GM12878 (cell line): Measurements from ENCODE around the gene MUC13. TPM values are rescaled to one million over a fixed set of nuclear protein-coding genes. Genes with fewer than 3 reads are reported as not detected.

Source experiments
- ATAC-seq: fragments of 200-7000 bp; cut with Tn5 transposase; 3 replicates; pipeline ENCODE4 v1.9.1; 2020; ENCODE audit warnings: mild to moderate bottlenecking, moderate library complexity
- BruUV-seq: library from RNA; stranded (reverse); fragments of 400-500 nt; replicated peaks from 2 replicates; lab custom pipeline; 2021; lab: Mats Ljungman, UMichigan
- CTCF ChIA-PET: fragments of 300-600 bp; sonication (Branson Sonifier 250); formaldehyde crosslinking; extraction: SDS; loops from one replicate; lab custom pipeline; 2021; ENCODE audit warnings: inconsistent platforms; lab: Yijun Ruan, JAX
- POLR2A ChIA-PET: fragments of 350-600 bp; formaldehyde crosslinking; extraction: SDS; loops from one replicate; lab custom pipeline; 2021; ENCODE audit warnings: inconsistent platforms; lab: Charles Lee
- RAD21 ChIA-PET: fragments of 300-600 bp; sonication (Branson Sonifier 250); formaldehyde crosslinking; loops from one replicate; lab custom pipeline; 2023; ENCODE audit warnings: antibody characterized with exemption; ENCODE audit not compliant: unreplicated experiment; lab: Charles Lee
- SMC1A ChIA-PET: fragments of 300-600 bp; sonication (Branson Sonifier 250); formaldehyde crosslinking; loops from one replicate; lab custom pipeline; 2023; ENCODE audit not compliant: unreplicated experiment, uncharacterized antibody; lab: Charles Lee
- DNase-seq: peaks from one replicate; pipeline ENCODE4 v3.0.0-alpha.2; 2011; ENCODE audit warnings: low read depth, low spot score
- FAIRE-seq: peaks from 3 replicates; lab custom pipeline; 2011; peaks lifted over from hg19 to GRCh38; lab: Jason Lieb, UNC
- H2AFZ ChIP-seq: 2 replicates; pipeline ENCODE4 v1.6.0; 2011; ENCODE audit warnings: low read depth, low read length, control low read depth; ENCODE audit not compliant: control insufficient read depth
- H3K27ac ChIP-seq: 2 replicates; pipeline ENCODE4 v1.5.1; 2011; ENCODE audit warnings: control low read depth; ENCODE audit not compliant: control insufficient read depth, insufficient read depth
- H3K27me3 ChIP-seq, 2 experiments: replicated peaks in 1 of 2; 2 replicates each; pipeline versions ENCODE4 v1.6.0 to v1.6.1; 2011; ENCODE audit warnings: low read length in 1 of 2; ENCODE audit not compliant: control insufficient read depth in 2 of 2, insufficient read depth in 2 of 2
- H3K36me3 ChIP-seq, 2 experiments: 2 replicates each; pipeline ENCODE4 v1.5.1; 2011; ENCODE audit warnings: low read length in 1 of 2; ENCODE audit not compliant: control insufficient read depth in 2 of 2, insufficient read depth in 2 of 2
- H3K4me1 ChIP-seq: 2 replicates; pipeline ENCODE4 v1.6.1; 2011; ENCODE audit warnings: mild to moderate bottlenecking, low read length, moderate library complexity, mixed read lengths; ENCODE audit not compliant: control insufficient read depth, insufficient read depth
- H3K4me2 ChIP-seq: 2 replicates; pipeline ENCODE4 v1.6.0; 2011; ENCODE audit warnings: control low read depth; ENCODE audit not compliant: control insufficient read depth, insufficient read depth
- H3K4me3 ChIP-seq: fragments of 200-600 bp; sonication (generic); 2 replicates; pipeline ENCODE4 v1.5.1; 2016
- H3K79me2 ChIP-seq: 2 replicates; pipeline ENCODE4 v1.6.0; 2011; ENCODE audit warnings: low read length; ENCODE audit not compliant: control insufficient read depth, insufficient read depth
- H3K9ac ChIP-seq: 2 replicates; pipeline ENCODE4 v1.8.0; 2011; ENCODE audit warnings: low read length, control low read depth, mixed read lengths; ENCODE audit not compliant: control insufficient read depth, insufficient read depth
- H3K9me3 ChIP-seq: replicated peaks from 3 replicates; pipeline ENCODE4 v1.5.1; 2011; ENCODE audit warnings: mild to moderate bottlenecking, low read length; ENCODE audit not compliant: control insufficient read depth, insufficient read depth
- H4K20me1 ChIP-seq: 2 replicates; pipeline ENCODE4 v1.6.0; 2011; ENCODE audit not compliant: control insufficient read depth, insufficient read depth
- ATF7 ChIP-seq: fragments of 450-650 bp; IDR thresholded peaks from 2 replicates; pipeline ENCODE4 v1.6.1; 2016; ENCODE audit warnings: low read depth, mild to moderate bottlenecking
- BACH1 ChIP-seq: fragments of 450-650 bp; IDR thresholded peaks from 2 replicates; pipeline ENCODE4 v1.6.1; 2017; ENCODE audit warnings: mild to moderate bottlenecking, borderline replicate concordance
- EZH2 ChIP-seq: IDR thresholded peaks from 2 replicates; pipeline ENCODE4 v1.6.1; 2012; ENCODE audit warnings: low read depth, mild to moderate bottlenecking, control low read depth, inconsistent platforms, low read length, borderline replicate concordance; ENCODE audit not compliant: control insufficient read depth
- KDM1A ChIP-seq: fragments of 200-600 bp; sonication (generic); IDR thresholded peaks from 2 replicates; pipeline ENCODE4 v1.6.1; 2016; ENCODE audit warnings: borderline replicate concordance
- MEF2A ChIP-seq: IDR thresholded peaks from 2 replicates; pipeline ENCODE4 v1.6.1; 2011; ENCODE audit warnings: low read depth, mild to moderate bottlenecking, low read length, moderate library complexity; ENCODE audit not compliant: insufficient read depth
- SPI1 ChIP-seq: IDR thresholded peaks from 2 replicates; pipeline ENCODE4 v1.6.1; 2011; ENCODE audit warnings: low read depth, mild to moderate bottlenecking, low read length, moderate library complexity, borderline replicate concordance; ENCODE audit not compliant: insufficient read depth
- SREBF2 ChIP-seq: IDR thresholded peaks from 2 replicates; pipeline ENCODE4 v1.6.1; 2012; ENCODE audit warnings: mild to moderate bottlenecking, low read length
- TBL1XR1 ChIP-seq: IDR thresholded peaks from 2 replicates; pipeline ENCODE4 v1.6.1; 2012; ENCODE audit warnings: low read depth, low read length, improper control_type of control experiment
- ZSCAN29 ChIP-seq: fragments of 450-650 bp; IDR thresholded peaks from 2 replicates; pipeline ENCODE4 v1.6.1; 2017; ENCODE audit warnings: mild to moderate bottlenecking, moderate library complexity
- WGBS: methylation state at CpG from one replicate; pipeline ENCODE4 v1.1.6; 2016; ENCODE audit warnings: low lambda C conversion rate; ENCODE audit not compliant: insufficient replicate concordance, insufficient coverage; ENCODE audit errors: missing lambda C conversion rate; 5-methylcytosine and 5-hydroxymethylcytosine counted together
- in situ Hi-C: fragments of 300-500 bp; cut with MboI; formaldehyde crosslinking; loops from 9 replicates; pipeline ENCODE4 v1.14.3; 2018; ENCODE audit warnings: mixed read lengths
- intact Hi-C: fragments of 100-400 bp; cut with micrococcal nuclease; formaldehyde crosslinking; loops from one replicate; pipeline ENCODE4 v1.14.2; 2022; ENCODE audit not compliant: unreplicated experiment
- polyA plus RNA-seq, 11 experiments: library from polyadenylated mRNA; depleted of rRNA in 4 of 11; unstranded in 6 of 11; stranded (reverse) in 5 of 11; fragments of >200 nt; fragmentation: Nextera tagmentation in 4 of 11; fragmentation: Illumina TruSeq in 1 of 11; extraction: Ambion mirVana in 4 of 11; extraction: Trizol in 1 of 11; gene quantifications; 1 replicate in 1 of 11; 2 replicates in 10 of 11; pipeline versions ENCODE4 v1.2.1 to v1.2.3, GENCODE V29; 2011 to 2016; ENCODE audit warnings: inconsistent platforms in 2 of 11, missing spikeins in 2 of 11, low read depth in 1 of 11
- total RNA-seq, 4 experiments: library from RNA; depleted of rRNA in 3 of 4; stranded (reverse); fragments of >200 nt in 3 of 4; fragmentation: Illumina TruSeq in 1 of 4; extraction: Trizol in 1 of 4; gene quantifications; 2 replicates each; pipeline versions ENCODE4 v1.2.1 to v1.2.3, GENCODE V29; 2013 to 2021
- TF ChIP-seq, protein P1 (sequence below): fragments of 450-650 bp; IDR thresholded peaks from 2 replicates; pipeline ENCODE4 v1.6.1; 2017; ENCODE audit warnings: borderline replicate concordance
- TF ChIP-seq, protein P2 (sequence below): IDR thresholded peaks from 2 replicates; pipeline ENCODE4 v1.6.1; 2011; ENCODE audit warnings: mild to moderate bottlenecking, low read depth, low read length, moderate library complexity; ENCODE audit not compliant: insufficient replicate concordance

Gene MUC13
- total and polyA plus RNA-seq, 10 of the 15 experiments (the other 5 are each of a cell fraction or from before 2014, with no cell fraction given) = 0.27 to 60.1 (median 0.76) TPM

DNA sequence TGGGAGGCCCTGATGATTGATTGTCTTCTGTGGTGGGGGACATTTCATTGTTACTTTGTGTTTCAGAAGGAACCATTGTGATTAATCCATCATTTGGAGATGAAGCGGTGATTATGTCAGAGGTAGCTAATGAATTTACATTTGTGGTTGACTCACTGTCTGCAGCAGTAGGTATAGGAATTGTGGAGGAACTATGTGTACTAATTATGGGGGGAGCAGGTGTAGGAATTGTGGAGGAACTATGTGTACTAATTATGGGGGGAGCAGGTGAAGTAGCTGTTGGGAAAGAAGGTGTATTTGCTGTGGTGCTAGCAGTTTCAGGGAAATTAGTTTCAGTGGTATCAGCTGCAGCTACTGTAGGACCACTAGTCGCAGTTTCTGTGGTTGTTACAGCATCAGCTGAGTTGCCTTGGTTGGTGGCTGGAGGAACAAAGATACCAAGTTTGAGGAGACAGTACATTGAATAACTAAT, 6.9 kb downstream of the MUC13 start (continued):
- TF ChIP-seq, protein P1, sequence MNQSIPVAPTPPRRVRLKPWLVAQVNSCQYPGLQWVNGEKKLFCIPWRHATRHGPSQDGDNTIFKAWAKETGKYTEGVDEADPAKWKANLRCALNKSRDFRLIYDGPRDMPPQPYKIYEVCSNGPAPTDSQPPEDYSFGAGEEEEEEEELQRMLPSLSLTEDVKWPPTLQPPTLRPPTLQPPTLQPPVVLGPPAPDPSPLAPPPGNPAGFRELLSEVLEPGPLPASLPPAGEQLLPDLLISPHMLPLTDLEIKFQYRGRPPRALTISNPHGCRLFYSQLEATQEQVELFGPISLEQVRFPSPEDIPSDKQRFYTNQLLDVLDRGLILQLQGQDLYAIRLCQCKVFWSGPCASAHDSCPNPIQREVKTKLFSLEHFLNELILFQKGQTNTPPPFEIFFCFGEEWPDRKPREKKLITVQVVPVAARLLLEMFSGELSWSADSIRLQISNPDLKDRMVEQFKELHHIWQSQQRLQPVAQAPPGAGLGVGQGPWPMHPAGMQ = no peak
- no peak for TF ChIP-seq BACH1
- no peak for TF ChIP-seq KDM1A
- no peak for TF ChIP-seq TBL1XR1
- TF ChIP-seq MEF2A = no peak
- no peak for TF ChIP-seq ZSCAN29
- peak; percentile 76 for TF ChIP-seq ATF7
- TF ChIP-seq, all 136 proteins: peak for 21

DNA sequence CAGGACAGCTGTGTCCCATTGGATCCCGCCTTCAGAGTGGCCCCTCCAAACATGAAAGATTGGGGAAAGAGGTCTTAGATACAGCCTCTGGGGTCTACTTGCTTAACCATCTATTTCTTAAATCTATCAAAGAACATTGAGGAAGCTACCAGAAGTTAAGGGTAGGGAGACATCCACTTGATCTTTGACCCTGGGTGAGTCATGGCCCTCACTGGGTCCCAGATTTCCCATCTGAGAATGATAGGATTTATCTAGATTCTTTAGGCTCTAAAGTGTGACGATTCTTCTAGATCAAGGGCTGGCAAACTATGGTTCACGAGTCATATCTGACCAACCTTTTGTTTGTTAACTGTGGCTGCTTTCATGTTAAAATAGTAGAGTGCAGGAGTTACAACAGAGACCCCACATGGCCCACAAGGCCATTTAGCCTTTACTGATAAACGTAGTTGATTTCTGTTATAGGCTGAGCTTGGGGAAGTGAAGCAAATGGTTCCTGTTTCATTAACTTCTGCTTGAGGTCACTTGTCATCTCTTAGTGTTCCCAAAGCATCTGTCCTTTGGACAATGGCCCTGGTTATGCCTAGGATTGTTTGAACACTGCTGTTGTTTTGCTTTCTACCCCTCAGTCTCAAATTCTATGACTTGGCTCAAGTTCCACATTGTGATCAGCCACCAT, 8.0 kb downstream of the MUC13 start:
- ChIA-PET POLR2A (no interaction called here), CTCF (interaction anchor here (0.6 to 3.6 kb wide), 17 partner anchors 8 to 660 kb away, joined by 3 to 40 read pairs (median 11); partner anchors contain the start of gene MUC13), SMC1A (interaction anchor here (0.6 to 2.9 kb wide), 17 partner anchors 9 to 659 kb away, joined by 3 to 23 read pairs (median 5); partner anchors contain the start of gene MUC13), RAD21 (interaction anchor here (0.6 to 2.8 kb wide), 13 partner anchors 9 to 660 kb away, joined by 3 to 15 read pairs (median 4); no protein-coding TSS in a partner anchor)
- Histone ChIP-seq H3K27me3 (no peaks in the 10 kb centered on the region; a peak in 1 of 4 replicates), H3K27ac (no peak overlapping the region), H2AFZ (no peak overlapping the region), H3K79me2 (no peaks in the 10 kb centered on the region), H3K4me3 (no peak overlapping the region), H3K4me2 (no peak overlapping the region), H3K9me3 (no peaks in the 10 kb centered on the region), H3K4me1 (peaks cover 15% of the 10 kb centered on the region; the same call in 1 of the 2 replicates), H3K9ac (no peak overlapping the region), H3K36me3 (no peaks in the 10 kb centered on the region), H4K20me1 (no peaks in the 10 kb centered on the region)
- in situ Hi-C loops = no loop called here
- intact Hi-C loops = loop anchor here (5.0 to 10.0 kb wide), 2 partner anchors 238 to 661 kb away; no protein-coding TSS in a partner anchor
- WGBS = 60% methylated on average over 4 of the region's 4 CpGs
- FAIRE-seq (no peak), DNase-seq (no peak), ATAC-seq (no peak)
- TF ChIP-seq SREBF2 = no peak
- TF ChIP-seq EZH2 = no peak
- TF ChIP-seq SPI1 = 0 out of 2 replicates have a peak, but pooled peaks have one; percentile 4
- TF ChIP-seq, protein P2, sequence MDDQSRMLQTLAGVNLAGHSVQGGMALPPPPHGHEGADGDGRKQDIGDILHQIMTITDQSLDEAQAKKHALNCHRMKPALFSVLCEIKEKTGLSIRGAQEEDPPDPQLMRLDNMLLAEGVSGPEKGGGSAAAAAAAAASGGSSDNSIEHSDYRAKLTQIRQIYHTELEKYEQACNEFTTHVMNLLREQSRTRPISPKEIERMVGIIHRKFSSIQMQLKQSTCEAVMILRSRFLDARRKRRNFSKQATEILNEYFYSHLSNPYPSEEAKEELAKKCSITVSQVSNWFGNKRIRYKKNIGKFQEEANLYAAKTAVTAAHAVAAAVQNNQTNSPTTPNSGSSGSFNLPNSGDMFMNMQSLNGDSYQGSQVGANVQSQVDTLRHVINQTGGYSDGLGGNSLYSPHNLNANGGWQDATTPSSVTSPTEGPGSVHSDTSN = no peak
- no TSS peak for BruUV-seq
